GM23338 (cell line): ENCODE results near the gene LEFTY2. TPM values are rescaled to one million over a fixed set of nuclear protein-coding genes. Genes with fewer than 3 reads are reported as not detected.

Experiments used
- ATAC-seq: fragments of 200-7000 bp; cut with Tn5 transposase; 3 replicates; pipeline ENCODE4 v1.9.1; 2020
- DNase-seq: peaks from one replicate; pipeline ENCODE4 v3.0.0-alpha.2; 2015; ENCODE audit warnings: low spot score
- H2AFZ ChIP-seq: fragments of 200-600 bp; sonication (generic); 2 replicates; pipeline ENCODE4 v1.8.0; 2016; ENCODE audit warnings: antibody characterized with exemption, mild to moderate bottlenecking, moderate library complexity
- H3F3A ChIP-seq: fragments of 200-600 bp; sonication (generic); replicated peaks from 2 replicates; pipeline ENCODE4 v1.8.0; 2017; ENCODE audit warnings: antibody characterized with exemption, mixed run types, low read depth
- H3K27ac ChIP-seq: fragments of 200-600 bp; sonication (generic); 2 replicates; pipeline ENCODE4 v1.6.1; 2016; ENCODE audit warnings: low read depth
- H3K27me3 ChIP-seq: fragments of 200-600 bp; sonication (generic); 2 replicates; pipeline ENCODE4 v1.8.0; 2016; ENCODE audit warnings: mild to moderate bottlenecking, mixed run types, moderate library complexity; ENCODE audit not compliant: insufficient read depth
- H3K36me3 ChIP-seq: fragments of 200-600 bp; sonication (generic); 2 replicates; pipeline ENCODE4 v1.8.0; 2016; ENCODE audit warnings: mild to moderate bottlenecking; ENCODE audit not compliant: insufficient read depth
- H3K4me1 ChIP-seq: fragments of 200-600 bp; sonication (generic); 2 replicates; pipeline ENCODE4 v1.8.0; 2016; ENCODE audit warnings: mild to moderate bottlenecking, moderate library complexity; ENCODE audit not compliant: insufficient read depth
- H3K4me2 ChIP-seq: fragments of 200-600 bp; sonication (generic); 2 replicates; pipeline ENCODE4 v1.7.1; 2017; ENCODE audit warnings: mixed run types
- H3K4me3 ChIP-seq: fragments of 200-600 bp; sonication (generic); 2 replicates; pipeline ENCODE4 v1.6.1; 2016; ENCODE audit warnings: mixed run types
- H3K79me2 ChIP-seq: fragments of 200-600 bp; sonication (generic); replicated peaks from 2 replicates; pipeline ENCODE4 v1.8.0; 2017; ENCODE audit warnings: mild to moderate bottlenecking; ENCODE audit not compliant: insufficient read depth
- H3K9me2 ChIP-seq: fragments of 200-600 bp; sonication (generic); 2 replicates; pipeline ENCODE4 v1.8.0; 2017; ENCODE audit not compliant: insufficient read depth
- H4K20me1 ChIP-seq: fragments of 200-600 bp; sonication (generic); replicated peaks from 2 replicates; pipeline ENCODE4 v1.8.0; 2017; ENCODE audit warnings: mild to moderate bottlenecking; ENCODE audit not compliant: insufficient read depth
- H3K27ac Mint-ChIP-seq: 2 replicates; pipeline ENCODE4 v1.8.0; 2020; ENCODE audit warnings: inconsistent platforms, mild to moderate bottlenecking, moderate library complexity, mixed read lengths
- H3K27me3 Mint-ChIP-seq: 3 replicates; pipeline ENCODE4 v1.8.0; 2022; ENCODE audit warnings: low read depth, mild to moderate bottlenecking, moderate library complexity, mixed read lengths, inconsistent platforms; ENCODE audit not compliant: insufficient read depth, poor library complexity
- H3K36me3 Mint-ChIP-seq: 3 replicates; pipeline ENCODE4 v1.8.0; 2021; ENCODE audit warnings: low read depth, mild to moderate bottlenecking, inconsistent platforms, moderate library complexity, mixed read lengths
- H3K4me1 Mint-ChIP-seq: 3 replicates; pipeline ENCODE4 v1.8.0; 2020; ENCODE audit warnings: mild to moderate bottlenecking, inconsistent platforms, mixed read lengths
- H3K4me3 Mint-ChIP-seq: 3 replicates; pipeline ENCODE4 v1.8.0; 2021; ENCODE audit warnings: moderate library complexity, mild to moderate bottlenecking, inconsistent platforms, mixed read lengths
- H3K9me3 Mint-ChIP-seq: 3 replicates; pipeline ENCODE4 v1.8.0; 2020; ENCODE audit warnings: moderate library complexity, mild to moderate bottlenecking, inconsistent platforms, mixed read lengths
- CREB1 ChIP-seq: fragments of 250-450 bp; sonication (Bioruptor Pico); IDR thresholded peaks from 2 replicates; pipeline ENCODE4 v1.5.0; 2020; ENCODE audit warnings: low read depth, mild to moderate bottlenecking, moderate library complexity
- CTCF ChIP-seq, 2 experiments: fragments of 200-600 bp in 1 of 2; sonication (generic) in 1 of 2; conservative IDR thresholded peaks; 2 replicates each; pipeline versions ENCODE4 v1.5.1 to v1.6.1; 2016 to 2017; ENCODE audit warnings: antibody characterized with exemption in 2 of 2, low read depth in 2 of 2, mild to moderate bottlenecking in 2 of 2, moderate library complexity in 1 of 2
- ETS1 ChIP-seq: IDR thresholded peaks from 2 replicates; pipeline ENCODE4 v1.6.1; 2016; ENCODE audit warnings: antibody characterized with exemption
- EZH2 ChIP-seq: fragments of 200-600 bp; sonication (generic); IDR thresholded peaks from one replicate; pipeline ENCODE4 v1.8.0; 2017; ENCODE audit warnings: antibody characterized with exemption, mild to moderate bottlenecking, low read depth; ENCODE audit not compliant: unreplicated experiment
- EZH2phosphoT487 ChIP-seq: fragments of 200-600 bp; sonication (generic); IDR thresholded peaks from one replicate; pipeline ENCODE4 v1.8.1; 2018; ENCODE audit warnings: antibody characterized with exemption; ENCODE audit not compliant: unreplicated experiment
- JUNB ChIP-seq: IDR thresholded peaks from one replicate; pipeline ENCODE4 v1.6.1; 2016; ENCODE audit warnings: antibody characterized with exemption; ENCODE audit not compliant: unreplicated experiment
- NANOG ChIP-seq: IDR thresholded peaks from 2 replicates; pipeline ENCODE4 v1.6.1; 2016; ENCODE audit warnings: antibody characterized with exemption, borderline replicate concordance
- POLR2AphosphoS5 ChIP-seq: IDR thresholded peaks from 2 replicates; pipeline ENCODE4 v1.6.1; 2016; ENCODE audit warnings: antibody characterized with exemption, low read depth
- REST ChIP-seq: IDR thresholded peaks from one replicate; pipeline ENCODE4 v1.6.1; 2018; ENCODE audit warnings: antibody characterized with exemption; ENCODE audit not compliant: unreplicated experiment
- STAT1 ChIP-seq: IDR thresholded peaks from one replicate; pipeline ENCODE4 v1.6.1; 2016; ENCODE audit warnings: antibody characterized with exemption; ENCODE audit not compliant: unreplicated experiment
- ZNF114 ChIP-seq: fragments of 250-450 bp; sonication (Bioruptor Pico); IDR thresholded peaks from 2 replicates; pipeline ENCODE4 v1.5.0; 2020; ENCODE audit warnings: mild to moderate bottlenecking, moderate library complexity
- ZNF331 ChIP-seq: fragments of 250-450 bp; sonication (Bioruptor Pico); IDR thresholded peaks from 2 replicates; pipeline ENCODE4 v1.5.0; 2020; ENCODE audit warnings: low read depth, mild to moderate bottlenecking, moderate library complexity
- polyA plus RNA-seq: library from polyadenylated mRNA; unstranded; fragments of >200 nt; fragmentation: Nextera tagmentation; extraction: Ambion mirVana; gene quantifications from 2 replicates; pipeline ENCODE4 v1.2.1, GENCODE V29; 2016
- total RNA-seq: library from RNA; depleted of rRNA; stranded (reverse); fragments of >200 nt; shearing (Covaris generic); gene quantifications from 2 replicates; pipeline ENCODE4 v1.2.3, GENCODE V29; 2014

LEFTY2 gene
- total and polyA plus RNA-seq, 2 experiments from 2014 or later = 8.3 to 12.4 TPM

- Mint-ChIP-seq H3K36me3 (no peaks in the 10 kb centered on the region; the same call in 2 of the 3 replicates), H3K4me3 (no peak overlapping the region), H3K27me3 (peaks cover 16% of the 10 kb centered on the region), H3K9me3 (no peaks in the 10 kb centered on the region; the same call in 2 of the 3 replicates), H3K4me1 (peaks cover 23% of the 10 kb centered on the region), H3K27ac (no peak overlapping the region)
- DNase-seq (no peak), ATAC-seq (peak; percentile 10; the same call in 1 of the 3 replicates)
- no peak overlapping the region for H3K4me3 ChIP-seq
- no peak overlapping the region for H3K27ac ChIP-seq
- H2AFZ ChIP-seq = no peak overlapping the region
- H3K27me3 ChIP-seq = no peaks in the 10 kb centered on the region
- peaks cover 11% of the 10 kb centered on the region for H3K4me1 ChIP-seq
- H3K79me2 ChIP-seq = no peaks in the 10 kb centered on the region
- H3K4me2 ChIP-seq = no peak overlapping the region
- H3K36me3 ChIP-seq = no peaks in the 10 kb centered on the region
- H3F3A ChIP-seq = no peaks in the 10 kb centered on the region
- no peak for TF ChIP-seq ZNF331 (CRISPR knock-in tag)
- no peaks in the 10 kb centered on the region for H4K20me1 ChIP-seq
- H3K9me2 ChIP-seq = no peaks in the 10 kb centered on the region
Observed at GRCh38 chr1:225908773-225909172, 32.2 kb downstream of the LEFTY2 start.

- Histone ChIP-seq H3K9me2 (no peaks in the 10 kb centered on the region), H3K4me1 (peaks cover 11% of the 10 kb centered on the region), H4K20me1 (no peaks in the 10 kb centered on the region), H3F3A (no peaks in the 10 kb centered on the region), H2AFZ (no peak overlapping the region), H3K36me3 (no peaks in the 10 kb centered on the region), H3K79me2 (no peaks in the 10 kb centered on the region), H3K4me3 (no peak overlapping the region), H3K27ac (no peak overlapping the region), H3K27me3 (no peaks in the 10 kb centered on the region), H3K4me2 (no peak overlapping the region)
- H3K27ac Mint-ChIP-seq = no peak overlapping the region
- no peaks in the 10 kb centered on the region; the same call in 2 of the 3 replicates for H3K36me3 Mint-ChIP-seq
- H3K4me1 Mint-ChIP-seq = peaks cover 21% of the 10 kb centered on the region
- ATAC-seq = no peak
- no peaks in the 10 kb centered on the region; the same call in 1 of the 3 replicates for H3K9me3 Mint-ChIP-seq
- peaks cover 16% of the 10 kb centered on the region for H3K27me3 Mint-ChIP-seq
- no peak for DNase-seq
- H3K4me3 Mint-ChIP-seq = no peak overlapping the region
- no peak for TF ChIP-seq EZH2phosphoT487
- TF ChIP-seq CTCF (conservative IDR thresholded peaks at IDR 0.05; ENCODE audit: low read depth in 2 of 2) = no peak
- TF ChIP-seq REST = no peak
- no peak for TF ChIP-seq EZH2
- TF ChIP-seq POLR2AphosphoS5 = no peak
- TF ChIP-seq ZNF114 = no peak
- no peak for TF ChIP-seq NANOG
- TF ChIP-seq ZNF331 (CRISPR knock-in tag) = no peak
- no peak for TF ChIP-seq JUNB
- TF ChIP-seq CREB1 (CRISPR knock-in tag) = no peak
- TF ChIP-seq STAT1 = no peak
- TF ChIP-seq ETS1 = no peak
Observed at GRCh38 chr1:225908013-225908640, 32.9 kb downstream of the LEFTY2 start.
